Stimulated activated CD8-positive, alpha-beta memory T cell treated with anti-CD3 and anti-CD28 coated beads, Interleukin-15, amount 100 ng/mL, for 48 hours (primary cell): ENCODE results near the gene HOXB6.

Experiments used
- DNase-seq, 2 donors: peaks; one replicate each; pipeline ENCODE4 v3.0.0-alpha.2; 2020; ENCODE audit warnings: low read depth in 2 of 2

HOXB6 gene

DNA sequence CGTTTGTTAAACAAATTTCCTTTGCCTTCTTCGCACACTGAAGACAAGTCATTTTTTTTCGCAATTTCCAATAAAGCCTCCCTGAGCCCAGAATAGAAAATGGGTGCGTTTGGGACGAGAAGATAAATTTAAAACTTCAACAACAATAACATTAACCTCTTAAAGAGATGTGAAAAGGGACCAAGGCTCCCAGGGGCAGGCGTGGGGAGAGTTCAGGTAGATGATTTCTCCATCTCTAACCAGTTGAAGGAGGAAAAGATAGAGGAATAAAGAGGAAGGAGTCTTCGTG, 25.4 kb downstream of the HOXB6 start:
- no peak for DNase-seq

GRCh38 chr17:48578616-48579470, 25.9 kb downstream of the HOXB6 start:
- DNase-seq: no peak

- DNase-seq: peak in 1 of 2 donors; percentile 42
These were observed 26.7 kb downstream of the HOXB6 start, which contains the start of gene HOXB4 for GRCh38 chr17:48577946-48578615. Gene HOXB4 (minus strand): TSS chr17:48578350. CDS start chr17:48578319, 31 bp downstream.

DNA sequence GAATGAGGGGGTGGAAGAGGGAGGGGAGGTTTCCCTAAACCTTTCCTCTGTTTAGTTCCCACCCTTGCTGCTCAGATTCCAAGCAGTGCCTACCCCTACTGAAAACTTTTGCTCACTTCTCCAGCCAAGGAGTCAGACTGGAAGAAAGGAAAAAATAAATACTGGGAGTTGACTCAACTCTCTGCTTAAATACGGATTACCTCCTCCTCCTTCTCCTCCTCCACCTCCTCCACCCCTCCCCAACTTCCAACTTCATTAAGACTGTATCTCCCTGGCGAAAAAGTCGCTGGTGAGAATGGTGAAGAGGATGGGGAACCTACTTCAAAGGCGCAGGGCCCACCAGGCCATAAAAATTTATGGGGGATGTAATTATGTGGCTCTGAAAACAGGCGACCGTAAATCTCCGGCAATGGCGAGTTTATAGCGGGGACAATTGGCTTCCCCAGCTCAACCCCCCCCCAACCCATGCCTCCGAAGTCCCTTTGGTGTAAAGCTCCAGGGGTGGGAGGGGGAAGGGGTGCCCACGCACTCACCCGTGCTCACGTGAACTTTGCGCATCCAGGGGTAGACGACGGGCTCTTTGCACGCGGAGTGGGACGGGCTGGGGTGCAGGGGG, 27.3 kb downstream of the HOXB6 start:
- DNase-seq: no peak

- DNase-seq: no peak
These were observed 28.1 kb downstream of the HOXB6 start for GRCh38 chr17:48576479-48577309.

DNA sequence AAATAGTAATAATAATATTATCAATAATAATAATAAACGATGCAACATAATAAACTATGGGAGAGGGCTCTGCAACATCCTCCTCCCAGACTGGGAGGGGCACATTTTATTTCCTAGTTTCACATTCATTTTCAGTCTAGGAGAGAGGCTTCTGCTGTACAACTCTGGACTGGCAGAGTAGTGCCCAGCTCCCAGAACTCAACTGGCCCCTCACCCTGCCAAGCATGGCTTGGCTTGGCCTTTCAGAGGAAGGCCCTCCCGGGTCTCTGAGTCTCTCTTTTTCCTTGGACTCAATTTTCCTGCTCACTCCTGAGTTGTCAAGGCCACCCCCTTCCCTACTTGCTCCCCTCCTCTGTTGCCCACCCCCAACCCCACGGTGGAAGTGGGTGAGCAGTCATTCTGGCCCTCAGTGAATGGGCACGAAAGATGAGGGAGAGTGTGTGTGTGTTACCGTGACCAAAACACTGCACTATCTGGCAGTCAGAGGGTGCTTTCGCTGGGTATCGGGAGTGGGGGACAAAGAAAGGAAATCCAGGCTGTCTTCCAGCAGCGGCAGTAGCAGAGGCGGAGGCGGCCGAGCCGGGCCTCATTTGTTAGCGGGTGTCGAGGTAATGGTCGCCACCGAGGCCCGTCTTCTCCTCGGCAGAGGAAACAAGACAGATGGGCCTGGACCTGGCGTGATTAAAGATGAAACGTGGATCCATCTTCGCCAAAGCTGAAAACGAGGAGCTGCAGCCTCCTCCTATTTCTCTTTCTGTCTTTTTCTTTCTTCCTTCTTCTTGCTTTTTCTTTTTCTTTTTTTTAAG, 28.9 kb downstream of the HOXB6 start:
- DNase-seq: no peak

DNA sequence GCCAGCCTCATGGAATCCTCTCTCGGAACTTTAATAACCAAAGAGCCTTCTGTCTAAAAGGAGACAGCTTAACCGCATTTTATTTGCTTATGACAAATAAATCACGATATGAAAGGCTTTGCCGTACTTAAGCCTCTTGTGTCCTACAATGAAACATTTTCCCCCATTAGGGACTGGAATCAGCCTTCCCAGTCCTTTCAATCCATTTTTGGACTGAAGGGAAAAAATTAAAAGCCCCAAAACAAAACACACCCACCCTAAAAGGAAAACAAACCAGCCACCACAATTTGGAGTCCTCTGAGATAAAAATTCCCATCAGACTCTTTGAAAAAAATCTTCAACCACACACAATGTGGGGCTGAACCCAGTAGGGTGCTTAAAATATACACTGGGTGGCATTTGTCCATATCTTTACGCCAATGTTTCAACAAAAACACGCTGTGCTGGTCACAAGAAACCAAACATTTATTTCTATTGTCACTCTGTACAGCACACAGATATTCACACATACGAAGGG, 29.7 kb downstream of the HOXB6 start:
- DNase-seq: no peak

DNA sequence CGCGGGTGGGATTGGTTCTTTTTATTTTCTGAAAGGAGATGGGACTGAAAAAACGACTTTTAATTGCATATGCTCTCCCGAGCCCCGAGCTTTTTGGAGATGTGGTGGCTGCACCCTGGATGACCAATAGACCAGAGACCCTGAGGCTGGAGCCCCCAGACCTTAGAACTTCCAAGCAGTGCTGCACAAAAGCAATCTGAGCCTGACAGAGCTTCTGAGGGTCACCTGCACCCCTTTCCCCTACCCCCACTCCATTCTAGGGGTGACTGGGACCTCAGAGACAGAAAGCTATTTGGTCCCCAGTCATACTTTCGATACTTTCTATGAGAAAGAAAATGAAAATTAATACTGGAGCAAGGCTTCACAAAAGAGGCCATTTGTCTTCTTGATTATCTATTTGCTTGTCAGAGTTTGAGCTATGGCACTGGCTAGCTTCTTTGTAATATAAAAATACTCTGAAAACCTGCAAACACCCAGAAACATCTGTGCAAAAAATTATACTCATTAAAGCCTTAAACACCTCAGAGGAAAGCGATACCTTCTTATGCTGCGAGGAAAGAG, 30.2 kb downstream of the HOXB6 start:
- DNase-seq: no peak

DNA sequence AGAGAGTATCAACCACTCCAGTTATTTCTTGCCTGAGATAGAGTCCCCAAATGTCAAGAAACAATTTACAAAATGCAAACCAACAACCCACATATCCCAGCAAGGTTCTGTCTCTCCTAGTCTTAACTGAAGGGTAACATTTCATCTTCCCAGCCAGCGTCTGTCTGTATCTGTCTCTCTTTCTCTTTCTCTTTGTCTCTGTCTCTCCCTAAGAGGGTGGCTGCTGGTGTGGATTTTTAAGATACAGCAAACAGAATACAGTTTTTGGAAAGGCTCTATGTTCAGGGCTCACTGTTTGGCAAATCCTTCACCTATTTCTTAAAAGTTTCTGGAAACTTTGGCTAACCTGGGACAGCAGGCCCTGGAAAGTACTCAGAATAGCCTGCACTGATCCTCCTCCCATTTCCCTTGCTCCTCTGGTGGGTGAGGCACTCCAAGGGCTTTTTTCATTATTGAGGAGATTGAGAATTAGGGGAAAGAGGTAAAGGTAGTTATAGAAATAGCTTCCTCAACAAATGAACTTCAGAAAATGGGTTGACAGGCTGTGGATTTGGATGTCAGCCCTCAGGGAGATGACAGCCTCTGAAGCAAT, 32.9 kb downstream of the HOXB6 start:
- DNase-seq: no peak

GRCh38 chr17:48571024-48571818, 33.6 kb downstream of the HOXB6 start:
- no peak for DNase-seq

- no peak for DNase-seq
These were observed 34.3 kb downstream of the HOXB6 start for GRCh38 chr17:48570325-48571023.

GRCh38 chr17:48569674-48570324, 35.0 kb downstream of the HOXB6 start:
- no peak for DNase-seq

GRCh38 chr17:48569240-48569582, 35.6 kb downstream of the HOXB6 start:
- no peak for DNase-seq

DNA sequence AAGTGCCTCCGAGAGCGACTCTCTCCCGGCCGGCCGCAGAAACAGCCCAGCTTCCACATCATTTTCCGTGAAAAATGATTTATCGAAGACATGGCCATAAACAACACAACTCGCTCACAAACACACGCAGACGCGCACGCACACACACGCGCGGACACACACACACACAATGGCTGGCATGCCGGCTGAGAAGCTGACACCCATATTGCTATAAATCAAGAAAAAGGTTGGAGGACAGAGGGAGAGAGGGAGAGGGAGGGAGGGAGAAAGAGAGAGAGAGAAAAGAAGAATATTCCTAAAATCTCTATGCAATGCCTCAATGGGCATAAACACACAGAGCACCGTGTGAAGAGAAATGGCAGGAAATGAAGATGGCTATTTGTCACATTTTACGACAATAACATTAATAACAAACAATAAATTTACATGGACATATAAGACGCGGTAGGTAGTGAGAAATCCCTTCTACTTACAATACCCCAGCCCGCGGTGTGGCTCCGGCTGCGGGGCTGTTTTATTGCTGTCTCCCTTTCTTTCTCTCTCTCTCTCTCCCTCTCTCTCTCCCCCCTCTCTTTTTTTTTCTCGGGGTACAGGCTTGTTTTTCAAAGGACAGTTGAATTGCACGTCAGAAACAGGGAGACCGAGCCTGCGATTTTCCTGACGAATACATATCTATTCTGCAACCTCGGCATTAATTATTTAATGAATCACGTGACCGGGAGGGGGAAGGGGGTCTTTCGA, 36.1 kb downstream of the HOXB6 start:
- no peak for DNase-seq

GRCh38 chr17:48567646-48568354, 37.0 kb downstream of the HOXB6 start:
- no peak for DNase-seq

- DNase-seq: no peak
These were observed 37.6 kb downstream of the HOXB6 start for GRCh38 chr17:48567209-48567608.

- DNase-seq: no peak
These were observed 38.1 kb downstream of the HOXB6 start for GRCh38 chr17:48566717-48567116.
